ENCODE results near the gene ZMIZ1.

The ZMIZ1 gene

GRCh38 chr10:79082631-79083596 lies 14.1 kb downstream of the ZMIZ1 start:
- no peak for DNase-seq (ENCODE audit: low read depth)

- DNase-seq (ENCODE audit: low read depth): no peak
Observed at GRCh38 chr10:79084012-79084971, 15.5 kb downstream of the ZMIZ1 start.

DNA sequence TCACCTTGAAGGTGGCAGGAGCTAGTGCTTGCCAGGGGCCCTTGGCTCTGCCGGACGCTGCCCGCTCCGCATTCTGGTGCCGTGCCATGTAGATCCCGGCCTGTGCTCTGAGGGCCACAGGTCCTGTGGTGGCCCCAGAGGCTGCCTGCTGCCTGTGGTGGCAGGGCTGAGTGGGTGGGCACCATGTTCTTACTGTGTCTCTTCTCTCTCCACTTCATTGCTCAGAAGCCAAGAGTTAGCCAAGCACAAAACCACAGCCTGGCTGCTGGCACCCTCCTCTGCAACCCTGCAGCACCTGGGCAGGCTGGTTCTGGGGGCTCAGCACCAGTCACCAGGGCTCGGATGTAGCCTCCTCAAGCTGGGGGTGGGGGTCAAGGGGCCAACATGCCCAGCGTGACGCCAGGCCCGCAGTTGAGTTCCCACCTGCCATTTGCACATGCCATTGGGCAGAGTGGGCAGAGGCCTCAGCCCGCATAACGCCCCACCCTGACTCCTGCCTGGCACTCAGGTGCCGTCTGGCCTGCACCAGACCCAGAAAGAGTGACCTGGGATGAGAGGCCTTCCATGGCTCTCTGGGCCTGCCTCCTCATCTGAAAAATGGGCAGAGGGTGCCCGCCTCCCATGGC lies 16.3 kb downstream of the ZMIZ1 start:
- no peak for DNase-seq (ENCODE audit: low read depth)

DNA sequence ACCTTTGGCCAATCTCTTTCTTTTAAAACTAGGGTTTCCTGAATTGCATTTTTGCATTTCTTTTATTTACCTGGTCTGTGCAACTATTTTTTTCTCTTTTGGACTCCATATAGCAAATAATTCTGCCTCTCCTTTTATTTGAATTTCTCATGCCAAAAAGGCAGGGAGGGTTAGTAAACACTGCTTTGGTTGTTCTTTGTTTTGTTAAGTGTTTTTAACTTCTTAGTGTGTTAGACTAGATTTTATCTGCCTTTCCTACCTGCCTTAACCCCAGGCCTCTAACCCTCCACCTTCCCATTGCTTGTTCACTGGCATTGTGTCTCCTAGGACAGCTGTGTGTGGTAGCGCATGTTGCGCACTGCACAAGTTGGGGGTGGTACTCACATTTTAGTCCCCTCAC lies 18.1 kb downstream of the ZMIZ1 start:
- DNase-seq (ENCODE audit: low read depth): no peak

DNA sequence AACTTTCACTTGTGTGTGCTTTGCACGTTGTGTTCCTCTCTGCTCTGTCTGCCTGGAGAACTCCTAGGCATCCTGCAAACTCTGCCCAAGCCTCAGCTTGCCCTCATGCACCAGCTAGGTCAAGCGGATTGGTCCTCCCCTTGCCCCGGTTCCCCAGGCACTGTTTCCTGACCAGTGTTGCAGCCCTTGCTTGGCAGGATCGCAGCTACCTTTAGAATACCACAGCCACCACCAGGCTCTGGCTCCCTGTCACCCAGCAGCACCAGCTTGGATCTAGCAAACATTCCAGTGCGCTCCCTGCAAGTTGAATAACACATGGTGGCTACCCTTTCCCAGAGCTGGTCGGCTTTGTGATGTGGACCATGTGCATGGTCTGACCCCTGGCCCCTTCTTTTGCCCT lies 19.0 kb downstream of the ZMIZ1 start:
- no peak for DNase-seq (ENCODE audit: low read depth)

- DNase-seq (ENCODE audit: low read depth): no peak
Observed at GRCh38 chr10:79088176-79088575, 19.4 kb downstream of the ZMIZ1 start.

- DNase-seq (ENCODE audit: low read depth): no peak
Observed at GRCh38 chr10:79088613-79089355, 20.0 kb downstream of the ZMIZ1 start.

DNA sequence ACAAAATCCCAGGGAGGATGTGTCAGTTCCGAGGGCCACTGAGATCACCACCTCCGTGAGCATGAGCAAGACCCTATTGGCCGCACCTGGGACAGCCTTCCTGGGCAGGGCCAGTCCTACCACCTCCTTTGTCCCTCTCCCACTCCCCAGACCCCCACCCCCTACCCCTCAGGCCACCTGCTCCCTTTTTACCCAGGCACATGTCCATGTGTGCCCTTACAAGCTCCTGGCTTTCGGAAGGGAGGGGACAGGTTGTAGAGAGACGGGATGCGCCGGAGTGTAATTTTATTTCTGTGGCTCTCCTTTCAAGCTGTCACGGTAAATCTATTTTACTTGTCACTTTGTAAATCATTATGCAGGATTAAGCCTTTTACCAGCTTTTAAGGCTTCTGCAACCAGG lies 20.9 kb downstream of the ZMIZ1 start:
- DNase-seq (ENCODE audit: low read depth): no peak

DNA sequence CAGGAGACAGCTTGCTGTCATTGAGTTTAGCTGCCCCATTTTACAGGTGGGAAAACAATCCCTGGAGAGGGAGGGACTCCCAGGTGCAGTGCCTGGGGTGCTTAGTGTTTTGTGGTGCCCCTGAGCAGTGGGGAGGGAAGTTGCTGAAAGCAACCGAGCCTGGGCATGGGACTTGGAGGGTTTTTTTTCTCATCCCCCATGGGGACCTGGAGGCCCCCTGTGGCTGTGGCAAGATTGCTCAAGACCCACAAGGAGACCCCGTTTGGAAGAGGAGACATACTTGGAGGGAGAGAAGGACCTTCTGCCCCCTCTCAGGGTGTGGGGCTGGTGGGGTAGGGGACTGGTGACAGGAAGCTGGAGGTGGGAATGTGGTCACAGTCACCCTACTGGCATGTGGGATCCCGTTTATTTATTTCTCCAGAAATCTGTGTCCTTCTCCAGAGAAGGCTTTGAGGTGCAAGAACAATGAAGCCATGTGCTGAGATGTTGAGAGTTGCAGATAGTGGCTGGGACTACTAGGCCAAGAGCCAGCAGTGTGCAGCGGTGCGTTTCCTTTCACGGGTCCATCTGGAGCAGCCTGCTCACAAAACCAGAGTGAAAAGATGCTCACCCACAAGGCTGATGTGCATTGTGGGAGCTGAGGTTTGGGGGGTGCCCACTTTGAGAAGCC lies 21.5 kb downstream of the ZMIZ1 start:
- no peak for DNase-seq (ENCODE audit: low read depth)

GRCh38 chr10:79092292-79092896 lies 23.6 kb downstream of the ZMIZ1 start:
- DNase-seq (ENCODE audit: low read depth): no peak

- DNase-seq (ENCODE audit: low read depth): no peak
Observed at GRCh38 chr10:79093658-79094411, 25.1 kb downstream of the ZMIZ1 start.

GRCh38 chr10:79094412-79095175 lies 25.8 kb downstream of the ZMIZ1 start:
- DNase-seq (ENCODE audit: low read depth): no peak

- no peak for DNase-seq (ENCODE audit: low read depth)
Observed at GRCh38 chr10:79095316-79095715, 26.6 kb downstream of the ZMIZ1 start.

- no peak for DNase-seq (ENCODE audit: low read depth)
Observed at GRCh38 chr10:79096514-79096913, 27.7 kb downstream of the ZMIZ1 start.

DNA sequence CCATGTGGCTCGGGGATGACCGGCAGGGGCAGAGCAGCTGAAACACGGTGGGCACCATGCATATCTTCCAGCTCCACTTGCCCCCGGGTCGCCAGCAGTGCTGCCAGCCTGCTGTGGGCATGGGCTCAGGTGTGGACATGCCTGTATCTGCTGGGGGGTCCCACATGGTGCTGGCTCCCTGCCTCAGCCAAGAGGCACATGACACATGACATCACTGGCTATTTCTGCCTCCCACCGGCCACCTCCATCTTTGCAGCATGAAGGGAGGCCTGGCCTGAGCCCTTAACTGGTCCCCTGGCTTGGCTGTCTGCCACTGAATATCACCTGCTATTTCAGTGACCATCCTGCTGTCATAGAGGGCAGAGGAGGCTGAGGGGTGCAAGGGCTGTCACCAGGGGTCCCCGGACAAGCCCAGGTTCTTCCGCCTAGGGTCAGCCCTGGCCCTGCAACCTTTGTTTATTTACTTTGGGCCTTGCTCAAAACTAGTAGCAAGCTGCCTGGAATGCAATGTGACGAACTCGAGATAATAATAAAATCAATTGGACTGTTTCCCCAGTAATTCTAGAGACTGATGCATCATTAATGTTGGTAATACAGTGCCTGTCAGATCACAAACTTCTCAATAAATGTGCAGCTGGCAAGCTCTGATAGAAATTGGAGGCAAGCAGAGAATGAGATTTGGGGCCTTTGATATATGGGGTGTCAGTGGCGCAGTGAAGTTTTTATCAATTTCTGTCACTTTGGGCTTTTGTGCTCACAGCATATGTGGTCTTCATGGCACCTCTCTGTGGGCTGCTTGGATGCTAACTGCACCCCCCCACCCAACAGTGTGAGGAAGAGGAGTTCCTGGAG lies 28.5 kb downstream of the ZMIZ1 start:
- no peak for DNase-seq (ENCODE audit: low read depth)

GRCh38 chr10:79098061-79098460 lies 29.3 kb downstream of the ZMIZ1 start:
- DNase-seq (ENCODE audit: low read depth): no peak

GRCh38 chr10:79098596-79099015 lies 29.8 kb downstream of the ZMIZ1 start:
- DNase-seq (ENCODE audit: low read depth): no peak

GRCh38 chr10:79099898-79100448 lies 31.2 kb downstream of the ZMIZ1 start:
- DNase-seq (ENCODE audit: low read depth): no peak

Data from activated T-helper 1 cell treated with Interleukin-2 at 50 U/mL for 16 hours (primary cell).